ENCODE data around the gene MGLL.

The MGLL gene

DNA sequence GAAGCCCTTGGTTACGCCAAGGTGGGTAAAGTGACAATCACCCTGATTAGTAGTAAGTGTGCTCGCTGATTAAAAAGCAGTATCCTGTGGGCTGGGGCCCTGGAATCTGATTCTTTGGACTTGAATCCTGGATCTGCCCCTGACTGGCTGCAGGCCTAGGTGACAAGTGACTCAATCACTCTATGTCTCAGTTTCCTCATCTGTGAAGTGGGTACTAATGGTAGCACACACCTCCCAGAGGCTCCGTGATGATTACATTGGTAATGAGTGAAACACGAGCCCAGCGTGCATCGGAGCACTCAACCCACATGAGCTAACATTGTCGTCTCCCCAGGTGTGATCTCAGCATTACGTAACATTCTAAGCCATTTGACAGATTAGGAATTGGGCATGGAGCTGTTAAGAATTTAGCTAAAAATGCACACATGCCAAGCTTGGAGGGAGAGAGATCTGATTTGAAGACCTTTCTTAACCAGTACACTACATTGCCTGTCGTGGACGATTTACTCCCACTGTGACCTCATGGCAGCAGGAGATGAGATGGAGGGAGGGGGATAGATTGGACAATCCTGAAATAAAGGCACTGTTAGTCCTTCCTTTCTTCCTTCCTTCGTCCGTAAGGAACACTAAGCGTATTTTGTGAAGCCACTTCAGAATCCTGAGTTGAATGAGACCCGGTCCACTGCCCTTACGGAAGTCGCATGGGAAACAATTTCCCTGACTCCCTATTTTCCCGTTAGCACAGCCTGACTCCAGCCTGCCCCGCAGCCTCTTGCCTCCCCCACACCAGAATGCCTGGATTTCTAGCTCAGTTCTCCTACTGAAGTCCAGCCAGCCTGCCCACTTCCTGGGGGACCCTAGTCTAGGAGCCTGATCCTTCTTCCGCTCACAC lies 32.1 kb downstream of the MGLL start:
- Histone ChIP-seq H3K27ac (replicated peaks) (no peak overlapping the region), H3K4me3 (replicated peaks; ENCODE audit: insufficient read depth, low read length) (no peak overlapping the region), H3K27me3 (ENCODE audit: insufficient read depth, poor library complexity, severe bottlenecking) (no peaks in the 10 kb centered on the region)
- DNase-seq (ENCODE audit: low read depth in 1 of 2, low spot score in 1 of 2), result no peak
- TF ChIP-seq, protein P1, sequence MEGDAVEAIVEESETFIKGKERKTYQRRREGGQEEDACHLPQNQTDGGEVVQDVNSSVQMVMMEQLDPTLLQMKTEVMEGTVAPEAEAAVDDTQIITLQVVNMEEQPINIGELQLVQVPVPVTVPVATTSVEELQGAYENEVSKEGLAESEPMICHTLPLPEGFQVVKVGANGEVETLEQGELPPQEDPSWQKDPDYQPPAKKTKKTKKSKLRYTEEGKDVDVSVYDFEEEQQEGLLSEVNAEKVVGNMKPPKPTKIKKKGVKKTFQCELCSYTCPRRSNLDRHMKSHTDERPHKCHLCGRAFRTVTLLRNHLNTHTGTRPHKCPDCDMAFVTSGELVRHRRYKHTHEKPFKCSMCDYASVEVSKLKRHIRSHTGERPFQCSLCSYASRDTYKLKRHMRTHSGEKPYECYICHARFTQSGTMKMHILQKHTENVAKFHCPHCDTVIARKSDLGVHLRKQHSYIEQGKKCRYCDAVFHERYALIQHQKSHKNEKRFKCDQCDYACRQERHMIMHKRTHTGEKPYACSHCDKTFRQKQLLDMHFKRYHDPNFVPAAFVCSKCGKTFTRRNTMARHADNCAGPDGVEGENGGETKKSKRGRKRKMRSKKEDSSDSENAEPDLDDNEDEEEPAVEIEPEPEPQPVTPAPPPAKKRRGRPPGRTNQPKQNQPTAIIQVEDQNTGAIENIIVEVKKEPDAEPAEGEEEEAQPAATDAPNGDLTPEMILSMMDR (IDR thresholded peaks at IDR 0.05; ENCODE audit: insufficient read depth, low read length), result no peak
- TF ChIP-seq SPI1 (IDR thresholded peaks at IDR 0.05; ENCODE audit: borderline replicate concordance, low read depth) (no peak), GABPA (IDR thresholded peaks at IDR 0.05; ENCODE audit: low read depth) (no peak), POLR2AphosphoS5 (IDR thresholded peaks at IDR 0.05; ENCODE audit: low read depth) (no peak)
- TF ChIP-seq, protein P2, sequence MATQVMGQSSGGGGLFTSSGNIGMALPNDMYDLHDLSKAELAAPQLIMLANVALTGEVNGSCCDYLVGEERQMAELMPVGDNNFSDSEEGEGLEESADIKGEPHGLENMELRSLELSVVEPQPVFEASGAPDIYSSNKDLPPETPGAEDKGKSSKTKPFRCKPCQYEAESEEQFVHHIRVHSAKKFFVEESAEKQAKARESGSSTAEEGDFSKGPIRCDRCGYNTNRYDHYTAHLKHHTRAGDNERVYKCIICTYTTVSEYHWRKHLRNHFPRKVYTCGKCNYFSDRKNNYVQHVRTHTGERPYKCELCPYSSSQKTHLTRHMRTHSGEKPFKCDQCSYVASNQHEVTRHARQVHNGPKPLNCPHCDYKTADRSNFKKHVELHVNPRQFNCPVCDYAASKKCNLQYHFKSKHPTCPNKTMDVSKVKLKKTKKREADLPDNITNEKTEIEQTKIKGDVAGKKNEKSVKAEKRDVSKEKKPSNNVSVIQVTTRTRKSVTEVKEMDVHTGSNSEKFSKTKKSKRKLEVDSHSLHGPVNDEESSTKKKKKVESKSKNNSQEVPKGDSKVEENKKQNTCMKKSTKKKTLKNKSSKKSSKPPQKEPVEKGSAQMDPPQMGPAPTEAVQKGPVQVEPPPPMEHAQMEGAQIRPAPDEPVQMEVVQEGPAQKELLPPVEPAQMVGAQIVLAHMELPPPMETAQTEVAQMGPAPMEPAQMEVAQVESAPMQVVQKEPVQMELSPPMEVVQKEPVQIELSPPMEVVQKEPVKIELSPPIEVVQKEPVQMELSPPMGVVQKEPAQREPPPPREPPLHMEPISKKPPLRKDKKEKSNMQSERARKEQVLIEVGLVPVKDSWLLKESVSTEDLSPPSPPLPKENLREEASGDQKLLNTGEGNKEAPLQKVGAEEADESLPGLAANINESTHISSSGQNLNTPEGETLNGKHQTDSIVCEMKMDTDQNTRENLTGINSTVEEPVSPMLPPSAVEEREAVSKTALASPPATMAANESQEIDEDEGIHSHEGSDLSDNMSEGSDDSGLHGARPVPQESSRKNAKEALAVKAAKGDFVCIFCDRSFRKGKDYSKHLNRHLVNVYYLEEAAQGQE (IDR thresholded peaks at IDR 0.05; ENCODE audit: insufficient replicate concordance, low read depth), result no peak

DNA sequence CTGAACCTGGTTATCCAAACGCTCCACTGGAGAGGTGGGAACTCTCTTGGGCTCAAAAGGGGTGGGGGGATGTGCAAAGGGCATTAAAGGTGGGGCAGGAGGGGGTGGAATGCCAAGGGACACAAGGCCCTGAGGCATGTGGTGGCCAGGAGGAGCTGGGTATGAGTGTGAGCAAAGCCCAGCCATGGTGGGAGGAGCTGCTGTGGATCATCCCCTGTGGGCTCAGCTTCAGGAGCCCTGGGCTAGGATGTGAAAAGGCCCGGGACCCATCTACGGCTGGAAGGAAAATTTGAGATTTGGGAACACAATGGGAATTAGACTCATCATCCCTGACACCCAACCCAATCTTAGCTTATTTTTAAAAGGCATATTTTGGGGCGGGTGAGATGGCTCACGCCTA lies 33.3 kb downstream of the MGLL start:
- TF ChIP-seq POLR2AphosphoS5 (IDR thresholded peaks at IDR 0.05; ENCODE audit: low read depth) (no peak), SPI1 (IDR thresholded peaks at IDR 0.05; ENCODE audit: borderline replicate concordance, low read depth) (no peak), GABPA (IDR thresholded peaks at IDR 0.05; ENCODE audit: low read depth) (no peak)
- TF ChIP-seq, protein P2 (IDR thresholded peaks at IDR 0.05; ENCODE audit: insufficient replicate concordance, low read depth), result no peak
- TF ChIP-seq, protein P1 (IDR thresholded peaks at IDR 0.05; ENCODE audit: insufficient read depth, low read length), result no peak
- no peak for DNase-seq (ENCODE audit: low read depth in 1 of 2, low spot score in 1 of 2)
- Histone ChIP-seq H3K27me3 (ENCODE audit: insufficient read depth, poor library complexity, severe bottlenecking) (no peaks in the 10 kb centered on the region), H3K4me3 (replicated peaks; ENCODE audit: insufficient read depth, low read length) (no peak overlapping the region), H3K27ac (replicated peaks) (no peak overlapping the region)

DNA sequence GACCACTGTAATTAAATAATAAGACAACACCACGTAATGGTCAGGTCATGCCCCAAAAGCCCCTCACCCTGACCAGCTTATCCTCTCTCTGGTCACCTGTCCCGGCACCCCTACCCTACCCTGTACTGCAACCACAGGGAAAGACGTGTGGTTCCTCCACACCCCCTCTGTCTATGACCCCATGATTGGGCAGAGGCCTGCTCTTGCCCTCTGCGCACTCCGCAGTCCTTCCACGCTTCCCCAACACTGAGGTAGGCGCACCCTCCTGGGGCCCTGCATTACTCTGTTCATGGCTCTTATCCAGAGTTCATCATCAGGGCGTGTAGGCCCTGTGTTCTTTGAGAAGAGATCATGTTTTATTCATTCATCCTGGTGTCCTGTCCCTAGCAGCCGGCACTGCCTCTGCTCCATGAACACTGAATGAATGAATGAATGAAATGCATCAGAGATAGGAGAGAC lies 33.8 kb downstream of the MGLL start:
- TF ChIP-seq GABPA (IDR thresholded peaks at IDR 0.05; ENCODE audit: low read depth) (no peak), POLR2AphosphoS5 (IDR thresholded peaks at IDR 0.05; ENCODE audit: low read depth) (no peak), SPI1 (IDR thresholded peaks at IDR 0.05; ENCODE audit: borderline replicate concordance, low read depth) (no peak)
- TF ChIP-seq, protein P1 (IDR thresholded peaks at IDR 0.05; ENCODE audit: insufficient read depth, low read length), result no peak
- TF ChIP-seq, protein P2 (IDR thresholded peaks at IDR 0.05; ENCODE audit: insufficient replicate concordance, low read depth), result no peak
- DNase-seq (ENCODE audit: low read depth in 1 of 2, low spot score in 1 of 2), result no peak
- H3K27ac ChIP-seq (replicated peaks), result no peak overlapping the region

More for the DNA sequence above, 33.8 kb downstream of the MGLL start:
- Histone ChIP-seq H3K27me3 (ENCODE audit: insufficient read depth, poor library complexity, severe bottlenecking) (no peaks in the 10 kb centered on the region), H3K4me3 (replicated peaks; ENCODE audit: insufficient read depth, low read length) (no peak overlapping the region)

Measured in HL-60 (cell line).